ENCODE measurements around the gene NMUR1.
"Not testable (repeated sequence)": the region's sequence is repeated elsewhere in the genome, so short reads cannot be mapped to it uniquely, and the experiment has no call there.

The NMUR1 gene

GRCh38 chr2:231568098-231568784, 38.0 kb upstream of the NMUR1 start:
- peak; percentile 27 for FAIRE-seq
- no peak for DNase-seq (ENCODE audit: insufficient read length)
- no peak for TF ChIP-seq POLR2A (IDR thresholded peaks at IDR 0.05; ENCODE audit: low read depth, low read length)
- no peak for TF ChIP-seq TAF1 (IDR thresholded peaks at IDR 0.05; ENCODE audit: borderline replicate concordance, low read depth, low read length)

- no peak for FAIRE-seq
- no peak for DNase-seq (ENCODE audit: insufficient read length)
- TF ChIP-seq POLR2AphosphoS5 (IDR thresholded peaks at IDR 0.05; ENCODE audit: low read depth, low read length) (no peak), POLR2A (IDR thresholded peaks at IDR 0.05; ENCODE audit: low read depth, low read length) (no peak), TAF1 (IDR thresholded peaks at IDR 0.05; ENCODE audit: borderline replicate concordance, low read depth, low read length) (no peak)
Measured at GRCh38 chr2:231567159-231567558, 36.9 kb upstream of the NMUR1 start.

- TF ChIP-seq POLR2A (IDR thresholded peaks at IDR 0.05; ENCODE audit: low read depth, low read length) (no peak), POLR2AphosphoS5 (IDR thresholded peaks at IDR 0.05; ENCODE audit: low read depth, low read length) (no peak), TAF1 (IDR thresholded peaks at IDR 0.05; ENCODE audit: borderline replicate concordance, low read depth, low read length) (no peak)
- FAIRE-seq (no peak), DNase-seq (ENCODE audit: insufficient read length) (no peak)
Measured at GRCh38 chr2:231565887-231566594, 35.8 kb upstream of the NMUR1 start.

GRCh38 chr2:231563378-231563961, 33.2 kb upstream of the NMUR1 start:
- DNase-seq (ENCODE audit: insufficient read length): peak; percentile 50
- TF ChIP-seq POLR2AphosphoS5 (IDR thresholded peaks at IDR 0.05; ENCODE audit: low read depth, low read length) (no peak), POLR2A (IDR thresholded peaks at IDR 0.05; ENCODE audit: low read depth, low read length) (no peak)
- peak; percentile 74 for FAIRE-seq

- TF ChIP-seq TAF1 (IDR thresholded peaks at IDR 0.05; ENCODE audit: borderline replicate concordance, low read depth, low read length) (no peak), POLR2AphosphoS5 (IDR thresholded peaks at IDR 0.05; ENCODE audit: low read depth, low read length) (no peak)
- DNase-seq (ENCODE audit: insufficient read length): peak; percentile 84
- FAIRE-seq: peak; percentile 88
Measured at GRCh38 chr2:231557571-231558217, 27.4 kb upstream of the NMUR1 start.

GRCh38 chr2:231556981-231557380, 26.7 kb upstream of the NMUR1 start:
- TF ChIP-seq POLR2AphosphoS5 (IDR thresholded peaks at IDR 0.05; ENCODE audit: low read depth, low read length) (no peak), POLR2A (IDR thresholded peaks at IDR 0.05; ENCODE audit: low read depth, low read length) (no peak), TAF1 (IDR thresholded peaks at IDR 0.05; ENCODE audit: borderline replicate concordance, low read depth, low read length) (no peak)
- FAIRE-seq (no peak), DNase-seq (ENCODE audit: insufficient read length) (no peak)

GRCh38 chr2:231556496-231556895, 26.3 kb upstream of the NMUR1 start:
- FAIRE-seq: not testable (repeated sequence)

GRCh38 chr2:231554748-231555545, 24.7 kb upstream of the NMUR1 start:
- FAIRE-seq (peak; percentile 83), DNase-seq (ENCODE audit: insufficient read length) (no peak)
- TF ChIP-seq POLR2AphosphoS5 (IDR thresholded peaks at IDR 0.05; ENCODE audit: low read depth, low read length): no peak
- no peak for TF ChIP-seq TAF1 (IDR thresholded peaks at IDR 0.05; ENCODE audit: borderline replicate concordance, low read depth, low read length)
- TF ChIP-seq POLR2A (IDR thresholded peaks at IDR 0.05; ENCODE audit: low read depth, low read length): no peak

More at GRCh38 chr2:231556496-231556895, 26.3 kb upstream of the NMUR1 start:
- DNase-seq (ENCODE audit: insufficient read length): not testable (repeated sequence)

- TF ChIP-seq TAF1 (IDR thresholded peaks at IDR 0.05; ENCODE audit: borderline replicate concordance, low read depth, low read length): no peak
- TF ChIP-seq POLR2AphosphoS5 (IDR thresholded peaks at IDR 0.05; ENCODE audit: low read depth, low read length): no peak
- no peak for TF ChIP-seq POLR2A (IDR thresholded peaks at IDR 0.05; ENCODE audit: low read depth, low read length)
- DNase-seq (ENCODE audit: insufficient read length) (no peak), FAIRE-seq (no peak)
Measured at GRCh38 chr2:231554327-231554726, 24.1 kb upstream of the NMUR1 start.

- no peak for TF ChIP-seq POLR2A (IDR thresholded peaks at IDR 0.05; ENCODE audit: low read depth, low read length)
- TF ChIP-seq POLR2AphosphoS5 (IDR thresholded peaks at IDR 0.05; ENCODE audit: low read depth, low read length): no peak
- no peak for TF ChIP-seq TAF1 (IDR thresholded peaks at IDR 0.05; ENCODE audit: borderline replicate concordance, low read depth, low read length)
- no peak for FAIRE-seq
- no peak for DNase-seq (ENCODE audit: insufficient read length)
Measured at GRCh38 chr2:231552752-231553151, 22.5 kb upstream of the NMUR1 start.
